ENCODE measurements around the gene SAMD5.
"Not testable (repeated sequence)": the region's sequence is repeated elsewhere in the genome, so short reads cannot be mapped to it uniquely, and the experiment has no call there.

SAMD5 gene

GRCh38 chr6:147525519-147526209 lies 17.2 kb downstream of the SAMD5 start:
- DNase-seq (ENCODE audit: extremely low spot score, insufficient read length, low read depth) (no peak), FAIRE-seq (no peak)

DNA sequence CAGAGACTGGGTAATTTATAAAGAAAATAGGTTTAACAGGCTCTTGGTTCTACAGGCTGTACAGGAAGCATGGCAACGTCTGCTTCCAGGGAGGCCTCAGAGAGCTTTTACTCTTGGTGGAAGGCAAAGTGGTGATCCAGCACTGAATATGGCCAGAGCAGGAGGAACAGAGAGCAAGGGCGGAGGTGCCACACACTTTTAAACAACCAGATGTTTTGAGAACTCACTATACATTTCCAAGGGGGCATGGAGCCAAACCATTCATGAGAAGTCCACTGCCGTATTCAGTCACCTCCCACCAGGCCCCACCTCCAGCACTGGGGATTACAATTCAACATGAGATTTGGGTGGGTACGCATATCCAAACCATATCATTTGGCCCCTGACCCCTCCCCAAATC lies 18.7 kb downstream of the SAMD5 start:
- FAIRE-seq (no peak), DNase-seq (ENCODE audit: extremely low spot score, insufficient read length, low read depth) (no peak)

DNA sequence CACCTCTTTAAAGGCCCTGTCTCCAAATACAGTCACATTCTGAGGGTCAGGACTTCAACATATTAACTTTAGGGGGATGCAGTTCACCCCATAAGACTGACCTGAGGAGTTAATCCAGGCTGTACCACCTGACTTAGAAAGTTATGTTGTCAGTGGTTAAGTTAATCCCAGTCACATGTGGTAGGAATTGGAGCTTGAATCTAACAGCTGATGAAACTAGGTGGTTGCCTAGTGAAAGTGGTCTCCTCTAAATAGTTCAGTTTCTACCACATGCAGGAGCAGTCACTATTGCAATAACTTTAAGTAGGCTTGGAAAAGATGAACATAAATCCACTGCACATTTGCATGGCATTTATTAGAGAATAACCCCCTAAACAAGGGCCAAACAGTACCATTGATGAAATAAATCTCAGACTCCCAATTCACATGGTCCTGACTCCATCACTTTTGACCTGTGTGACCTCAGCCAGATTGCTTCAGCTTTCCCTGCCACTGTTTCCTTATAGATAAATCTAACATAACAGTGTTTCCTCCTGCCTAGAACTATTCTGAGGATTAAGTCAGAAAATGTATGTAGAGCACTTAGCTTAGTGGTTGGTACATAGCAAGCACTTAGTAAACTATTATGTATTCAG lies 20.1 kb downstream of the SAMD5 start:
- DNase-seq (ENCODE audit: extremely low spot score, insufficient read length, low read depth) = no peak
- FAIRE-seq = no peak

DNA sequence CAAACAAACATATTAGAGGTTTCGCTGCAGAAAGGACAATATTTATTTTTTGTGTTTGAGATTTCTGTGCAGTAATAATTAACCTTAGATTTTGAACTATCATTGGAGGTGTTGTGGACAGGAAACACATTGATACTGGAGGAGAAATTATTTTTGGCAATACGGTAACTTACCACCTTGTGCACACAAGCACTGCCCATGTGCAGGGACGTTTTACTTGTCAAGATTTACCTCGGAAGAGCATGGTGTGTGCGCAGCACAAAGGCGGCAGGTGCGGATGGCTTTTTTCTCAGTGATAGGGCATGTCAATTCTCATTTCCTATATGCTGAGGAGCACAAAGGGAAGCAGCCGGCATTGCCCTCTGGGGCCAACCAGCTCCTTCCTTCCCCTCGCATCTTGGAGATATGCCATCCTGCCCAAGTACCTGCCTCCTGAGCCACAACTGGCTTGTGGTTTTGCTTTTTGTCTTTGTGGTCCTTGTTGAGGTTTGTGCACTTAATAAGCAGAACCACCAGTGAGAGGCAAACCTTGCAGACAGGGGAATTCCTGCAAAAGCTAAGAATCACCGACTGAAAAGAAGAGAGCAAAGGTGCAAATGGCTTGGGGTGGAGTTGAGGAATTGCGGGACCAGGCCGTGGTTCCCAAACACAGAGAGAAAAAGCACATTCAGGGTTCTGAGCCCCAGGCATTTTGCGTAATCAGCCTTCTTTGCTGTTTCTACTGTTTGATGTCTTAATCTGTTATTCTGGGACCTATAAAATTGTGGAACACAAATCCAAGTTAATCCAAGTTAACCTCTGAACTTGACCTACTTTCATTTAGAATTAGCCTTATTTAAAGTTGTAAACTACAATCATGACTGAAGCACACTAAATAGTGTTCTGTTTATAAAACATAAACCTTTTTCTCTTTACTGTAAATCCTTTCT lies 21.9 kb downstream of the SAMD5 start:
- DNase-seq (ENCODE audit: extremely low spot score, insufficient read length, low read depth) (no peak), FAIRE-seq (peak; percentile 80)

DNA sequence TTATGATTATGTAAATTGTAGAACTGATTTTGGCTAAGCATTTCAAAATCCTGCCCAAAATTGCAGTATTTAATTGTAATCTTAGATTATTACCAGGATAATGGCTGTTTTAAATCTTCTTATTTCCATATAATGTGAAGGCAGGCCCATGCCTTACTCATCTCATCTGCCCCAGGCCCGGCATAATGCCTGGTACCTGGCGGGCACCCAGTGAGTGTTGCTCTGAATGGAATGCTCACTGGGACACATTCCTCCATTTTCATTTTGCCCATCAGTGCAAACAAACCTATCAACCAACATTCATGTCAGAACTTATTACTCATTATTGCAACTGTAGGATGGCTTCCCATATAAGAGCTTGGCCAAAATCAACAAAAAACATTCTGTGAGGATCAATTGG lies 22.8 kb downstream of the SAMD5 start:
- DNase-seq (ENCODE audit: extremely low spot score, insufficient read length, low read depth) (no peak), FAIRE-seq (no peak)

GRCh38 chr6:147534116-147534860 lies 25.8 kb downstream of the SAMD5 start:
- FAIRE-seq (no peak), DNase-seq (ENCODE audit: extremely low spot score, insufficient read length, low read depth) (no peak)

GRCh38 chr6:147538821-147539220 lies 30.3 kb downstream of the SAMD5 start:
- DNase-seq (ENCODE audit: extremely low spot score, insufficient read length, low read depth) (no peak), FAIRE-seq (no peak)

DNA sequence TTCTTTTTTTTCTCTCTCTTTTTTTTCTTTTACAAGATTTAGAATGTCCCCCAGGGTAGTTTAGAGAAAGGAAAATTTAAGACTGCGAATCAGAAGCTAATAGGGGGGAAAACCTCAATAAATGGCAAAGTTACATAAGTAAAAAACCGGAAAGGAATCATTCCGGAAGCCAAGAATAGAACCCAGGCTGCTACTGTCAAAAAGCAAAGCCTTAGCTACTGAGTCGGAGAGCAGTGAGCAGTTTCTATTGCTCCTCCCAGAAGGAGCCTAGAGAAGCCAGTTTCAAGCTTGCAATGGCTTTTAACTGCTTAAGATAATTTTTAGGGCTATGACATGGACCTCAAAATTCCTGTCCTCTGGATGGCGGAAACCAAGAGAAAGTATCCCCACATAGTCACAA lies 31.6 kb downstream of the SAMD5 start:
- DNase-seq (ENCODE audit: extremely low spot score, insufficient read length, low read depth) = no peak
- no peak for FAIRE-seq

DNA sequence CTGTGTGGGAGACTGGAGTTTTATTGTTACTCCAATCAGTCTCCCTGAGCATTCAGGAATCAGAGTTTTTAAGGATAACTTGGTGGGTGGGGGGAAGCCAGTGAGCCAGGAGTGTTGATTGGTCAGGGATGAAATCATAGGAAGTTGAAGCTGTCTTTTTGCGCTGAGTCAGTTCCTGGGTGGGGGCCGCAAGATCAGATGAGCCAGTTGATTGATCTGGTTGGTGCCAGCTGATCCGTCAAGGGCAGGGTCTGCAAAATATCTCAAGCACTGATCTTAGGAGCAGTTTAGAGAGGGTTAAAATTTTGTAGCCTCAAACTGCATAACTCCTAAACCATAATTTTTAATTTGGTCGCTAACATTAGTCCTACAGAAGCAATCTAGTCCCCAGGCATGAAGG lies 33.9 kb downstream of the SAMD5 start:
- DNase-seq (ENCODE audit: extremely low spot score, insufficient read length, low read depth); FAIRE-seq: not testable (repeated sequence)

DNA sequence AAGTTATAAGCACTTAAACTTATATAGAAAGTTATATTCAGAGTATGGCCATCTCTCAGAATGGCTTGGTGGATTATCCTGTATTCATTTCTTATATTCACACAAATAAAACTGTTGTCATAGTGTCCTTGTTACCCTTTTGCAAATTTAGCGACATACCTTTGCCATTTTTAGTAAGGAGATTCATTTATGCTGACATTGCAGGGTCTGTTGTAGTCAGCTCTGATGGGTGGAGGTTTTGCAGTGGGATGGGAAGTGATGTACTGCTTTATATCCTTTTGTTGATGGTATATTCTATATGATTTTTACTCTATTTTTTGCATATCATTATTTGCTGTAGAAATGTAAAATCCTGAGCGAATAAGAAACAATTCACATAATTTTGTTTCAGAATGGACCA lies 35.9 kb downstream of the SAMD5 start:
- FAIRE-seq (no peak), DNase-seq (ENCODE audit: extremely low spot score, insufficient read length, low read depth) (no peak)

DNA sequence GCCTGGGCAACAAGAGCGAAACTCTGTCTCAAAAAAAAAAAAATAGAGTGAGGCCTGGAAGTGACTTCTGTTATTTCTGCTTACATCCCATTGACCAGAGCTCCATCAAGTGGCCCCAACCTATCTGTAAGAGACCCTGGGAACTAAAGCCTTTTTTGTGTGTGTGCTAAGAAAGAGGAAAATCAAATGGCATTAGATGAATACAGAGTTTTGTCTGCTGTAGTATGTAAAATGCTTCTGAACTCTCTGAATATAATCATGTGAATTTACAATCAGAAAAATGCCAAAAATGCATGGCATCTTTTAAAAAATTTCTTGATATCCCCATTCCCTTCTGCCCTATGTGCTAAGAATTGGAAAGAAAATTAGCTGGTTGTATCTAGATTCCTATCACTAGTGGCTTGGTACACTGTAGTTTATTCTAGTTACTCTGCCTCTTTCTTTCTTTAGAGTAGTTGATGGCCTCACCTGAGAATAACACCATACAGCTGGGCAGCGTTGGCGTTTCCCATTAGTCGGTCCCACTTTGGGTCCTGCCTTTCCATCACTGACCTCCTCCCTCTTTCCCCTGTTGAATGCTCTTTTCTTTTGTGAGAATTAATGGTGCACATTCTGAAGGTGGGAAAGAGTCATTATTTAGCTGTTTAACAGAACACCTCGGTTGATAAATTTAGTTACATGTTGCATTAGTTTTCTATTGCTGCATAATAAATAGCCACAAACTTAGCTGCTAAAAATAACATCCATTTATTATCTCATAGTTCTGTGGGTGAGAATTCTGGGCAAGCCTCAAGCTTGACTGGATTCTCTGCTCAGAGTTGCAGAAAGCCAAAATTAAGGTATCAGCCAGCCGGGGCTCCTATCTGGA lies 38.2 kb downstream of the SAMD5 start:
- DNase-seq (ENCODE audit: extremely low spot score, insufficient read length, low read depth) (no peak), FAIRE-seq (no peak)

GRCh38 chr6:147547369-147547902 lies 38.9 kb downstream of the SAMD5 start:
- DNase-seq (ENCODE audit: extremely low spot score, insufficient read length, low read depth) (no peak), FAIRE-seq (no peak)

- FAIRE-seq = no peak
- no peak for DNase-seq (ENCODE audit: extremely low spot score, insufficient read length, low read depth)
Observed at GRCh38 chr6:147548921-147549475, 40.5 kb downstream of the SAMD5 start.

GRCh38 chr6:147549531-147549930 lies 41.0 kb downstream of the SAMD5 start:
- no peak for FAIRE-seq
- DNase-seq (ENCODE audit: extremely low spot score, insufficient read length, low read depth) = no peak

GRCh38 chr6:147551976-147552375 lies 43.5 kb downstream of the SAMD5 start:
- FAIRE-seq = no peak

DNA sequence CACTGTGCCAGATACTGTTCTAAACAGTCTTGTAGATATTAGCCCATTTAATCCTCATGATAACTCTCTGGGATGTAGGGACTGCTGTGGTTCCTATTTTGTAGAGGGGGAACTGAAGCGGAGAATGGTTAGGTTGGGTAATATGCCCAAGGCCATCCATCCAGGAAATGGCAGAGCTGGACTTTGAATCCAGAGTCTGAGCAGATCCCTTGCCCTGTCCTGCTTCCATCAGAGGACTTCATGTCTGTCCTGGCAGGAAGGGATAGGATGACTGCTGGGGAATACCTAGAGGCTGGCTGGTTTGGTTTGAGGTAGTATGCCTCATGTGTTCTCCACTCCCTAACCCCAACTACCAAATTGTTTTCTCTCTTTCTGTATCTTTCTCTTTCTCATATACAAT lies 44.6 kb downstream of the SAMD5 start:
- DNase-seq (ENCODE audit: extremely low spot score, insufficient read length, low read depth) = no peak
- FAIRE-seq = no peak

More at GRCh38 chr6:147551976-147552375, 43.5 kb downstream of the SAMD5 start:
- no peak for DNase-seq (ENCODE audit: extremely low spot score, insufficient read length, low read depth)

GRCh38 chr6:147554281-147554680 lies 45.8 kb downstream of the SAMD5 start:
- no peak for FAIRE-seq

GRCh38 chr6:147559006-147559405 lies 50.5 kb downstream of the SAMD5 start:
- FAIRE-seq = no peak
- DNase-seq (ENCODE audit: extremely low spot score, insufficient read length, low read depth) = no peak

More at GRCh38 chr6:147554281-147554680, 45.8 kb downstream of the SAMD5 start:
- DNase-seq (ENCODE audit: extremely low spot score, insufficient read length, low read depth) = no peak

DNA sequence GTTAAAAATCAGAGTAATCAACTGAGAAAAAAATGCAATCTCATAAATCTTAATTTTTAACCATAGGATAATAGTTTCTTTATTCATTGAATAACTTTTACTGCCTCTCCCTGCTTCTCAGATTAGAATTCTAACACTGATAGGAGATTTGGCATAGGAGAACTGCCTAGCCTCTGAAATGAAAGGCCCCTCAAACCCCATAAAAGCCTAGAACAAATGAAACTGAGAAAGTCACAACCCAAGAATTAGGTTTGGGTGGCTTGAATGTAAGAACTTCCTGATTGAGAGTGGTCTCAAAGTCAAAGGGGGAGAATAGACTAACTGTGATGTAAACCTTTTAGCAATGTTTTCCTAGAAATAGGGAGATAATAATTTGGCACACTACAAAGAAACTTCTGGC lies 52.2 kb downstream of the SAMD5 start:
- DNase-seq (ENCODE audit: extremely low spot score, insufficient read length, low read depth) (no peak), FAIRE-seq (peak; percentile 12)
